GM12891 (cell line): ENCODE data around the gene PLPP2.

Experiments used
- PAX5 ChIP-seq: IDR thresholded peaks from 2 replicates; pipeline ENCODE4 v1.6.1; 2011; ENCODE audit warnings: low read length, moderate library complexity, mild to moderate bottlenecking; ENCODE audit not compliant: insufficient read depth, severe bottlenecking
- POLR2A ChIP-seq: IDR thresholded peaks from 2 replicates; pipeline ENCODE4 v1.6.1; 2011; ENCODE audit warnings: low read depth, low read length, control low read depth
- POLR2AphosphoS5 ChIP-seq: IDR thresholded peaks from 2 replicates; pipeline ENCODE4 v1.6.1; 2011; ENCODE audit warnings: low read depth, low read length, control low read depth
- TAF1 ChIP-seq: IDR thresholded peaks from 2 replicates; pipeline ENCODE4 v1.6.1; 2011; ENCODE audit warnings: low read depth, low read length, control low read depth

DNA sequence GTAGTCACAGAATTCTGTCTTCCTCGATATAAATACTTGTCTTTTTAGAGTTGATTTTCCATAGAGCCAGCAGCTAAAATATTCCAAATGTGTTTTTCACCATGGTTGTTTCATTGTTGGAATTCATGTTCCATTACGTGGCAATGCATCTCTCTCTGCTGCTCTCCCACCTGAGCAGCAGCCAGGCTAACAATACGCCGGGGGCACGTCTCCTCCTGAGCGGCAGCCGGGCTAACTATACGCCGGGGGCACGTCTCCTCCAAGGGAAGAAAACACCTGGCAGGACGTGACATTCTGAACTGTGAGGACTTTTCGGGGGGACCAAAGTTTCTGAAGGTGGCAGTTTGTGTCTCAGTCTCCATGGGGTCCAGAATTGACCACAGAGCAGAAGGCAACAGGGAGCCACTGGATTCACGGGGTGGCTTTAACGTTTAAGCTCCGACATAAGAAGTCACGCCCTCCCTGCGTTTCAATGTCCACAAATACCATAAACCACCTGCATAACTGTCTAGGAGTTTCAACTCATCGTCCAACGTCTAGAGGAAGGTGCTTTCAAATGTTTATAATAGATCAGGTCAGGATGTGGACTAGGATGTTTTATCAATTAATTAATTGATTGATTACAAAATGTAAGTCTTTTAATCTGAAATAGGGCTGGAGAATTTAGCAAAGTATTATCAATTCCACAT is 15.1 kb downstream of the PLPP2 start:
- TF ChIP-seq POLR2A (no peak), TAF1 (no peak), POLR2AphosphoS5 (no peak), PAX5 (no peak)
